GM12864 (cell line): ENCODE measurements around the gene CHST11.

Experiments used
- DNase-seq: peaks from one replicate; pipeline ENCODE4 v3.0.0-alpha.2; 2011; ENCODE audit warnings: low read depth
- H3K4me3 ChIP-seq: 2 replicates; pipeline ENCODE4 v1.5.1; 2011; ENCODE audit warnings: mild to moderate bottlenecking, low read depth, low read length, control low read depth
- TF ChIP-seq, protein P1 (sequence below): IDR thresholded peaks from 2 replicates; pipeline ENCODE4 v1.5.1; 2011; ENCODE audit warnings: low read depth, mild to moderate bottlenecking, moderate library complexity, low read length, control low read depth, inconsistent platforms; ENCODE audit errors: missing control alignments

CHST11 gene

DNA sequence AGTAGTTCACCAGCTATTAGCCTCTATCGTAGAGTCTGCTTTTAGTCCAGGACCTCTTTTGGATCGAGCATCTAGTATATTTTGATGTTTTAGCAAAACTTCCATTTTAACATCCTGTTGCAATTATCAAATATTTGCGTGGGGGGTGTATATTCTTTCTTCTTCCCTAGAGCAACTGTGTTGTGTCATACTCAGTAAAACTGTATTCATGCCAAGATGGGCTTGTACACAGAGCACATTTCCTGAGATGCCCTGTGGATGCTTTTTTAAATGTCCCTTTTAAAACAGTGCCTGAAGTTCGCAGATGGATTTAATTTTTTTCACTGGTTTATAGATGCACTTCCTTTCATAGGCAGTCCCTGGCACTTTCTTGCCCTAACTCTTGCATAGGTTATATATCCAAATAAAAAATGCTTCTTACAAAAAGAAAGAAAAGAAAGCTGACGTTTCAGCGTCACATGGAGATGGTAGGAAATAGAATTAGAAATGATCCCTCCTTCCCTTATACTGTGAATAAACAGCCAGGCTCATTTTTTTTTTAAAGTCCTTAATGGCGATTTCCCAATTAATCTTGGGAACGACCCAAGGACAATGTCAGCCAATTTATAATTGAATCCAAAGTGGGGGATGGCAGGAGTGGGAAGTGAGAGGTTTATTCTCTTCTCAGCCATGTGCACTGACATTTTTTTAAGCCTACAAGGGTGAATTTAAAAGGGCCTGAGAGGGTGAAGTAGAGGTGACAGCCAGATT, 254.4 kb downstream of the CHST11 start:
- DNase-seq: no peak

DNA sequence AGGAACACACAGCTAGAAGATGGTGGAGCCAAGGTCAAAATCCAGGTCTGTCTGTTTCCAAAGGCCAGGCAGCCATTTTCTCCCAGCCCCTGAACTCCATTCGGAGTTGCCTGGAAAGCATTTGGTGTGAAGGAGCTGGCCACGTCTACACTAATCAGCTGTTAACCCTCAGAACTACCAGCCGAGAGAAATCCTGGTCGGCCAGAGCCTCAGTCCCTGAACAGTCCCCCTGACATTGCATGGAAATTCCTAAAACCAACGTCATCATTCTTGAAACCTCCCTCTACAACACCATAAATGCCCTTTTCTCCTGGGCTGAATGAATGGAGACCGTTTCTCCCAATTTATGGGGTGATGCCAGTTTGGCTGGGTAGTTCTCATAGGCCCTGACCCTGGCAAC, 255.7 kb downstream of the CHST11 start:
- no peak overlapping the region for H3K4me3 ChIP-seq
- no peak for DNase-seq
- TF ChIP-seq, protein P1, sequence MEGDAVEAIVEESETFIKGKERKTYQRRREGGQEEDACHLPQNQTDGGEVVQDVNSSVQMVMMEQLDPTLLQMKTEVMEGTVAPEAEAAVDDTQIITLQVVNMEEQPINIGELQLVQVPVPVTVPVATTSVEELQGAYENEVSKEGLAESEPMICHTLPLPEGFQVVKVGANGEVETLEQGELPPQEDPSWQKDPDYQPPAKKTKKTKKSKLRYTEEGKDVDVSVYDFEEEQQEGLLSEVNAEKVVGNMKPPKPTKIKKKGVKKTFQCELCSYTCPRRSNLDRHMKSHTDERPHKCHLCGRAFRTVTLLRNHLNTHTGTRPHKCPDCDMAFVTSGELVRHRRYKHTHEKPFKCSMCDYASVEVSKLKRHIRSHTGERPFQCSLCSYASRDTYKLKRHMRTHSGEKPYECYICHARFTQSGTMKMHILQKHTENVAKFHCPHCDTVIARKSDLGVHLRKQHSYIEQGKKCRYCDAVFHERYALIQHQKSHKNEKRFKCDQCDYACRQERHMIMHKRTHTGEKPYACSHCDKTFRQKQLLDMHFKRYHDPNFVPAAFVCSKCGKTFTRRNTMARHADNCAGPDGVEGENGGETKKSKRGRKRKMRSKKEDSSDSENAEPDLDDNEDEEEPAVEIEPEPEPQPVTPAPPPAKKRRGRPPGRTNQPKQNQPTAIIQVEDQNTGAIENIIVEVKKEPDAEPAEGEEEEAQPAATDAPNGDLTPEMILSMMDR: no peak

More for the DNA sequence above, 254.4 kb downstream of the CHST11 start:
- no peak overlapping the region for H3K4me3 ChIP-seq
- TF ChIP-seq, protein P1: no peak

DNA sequence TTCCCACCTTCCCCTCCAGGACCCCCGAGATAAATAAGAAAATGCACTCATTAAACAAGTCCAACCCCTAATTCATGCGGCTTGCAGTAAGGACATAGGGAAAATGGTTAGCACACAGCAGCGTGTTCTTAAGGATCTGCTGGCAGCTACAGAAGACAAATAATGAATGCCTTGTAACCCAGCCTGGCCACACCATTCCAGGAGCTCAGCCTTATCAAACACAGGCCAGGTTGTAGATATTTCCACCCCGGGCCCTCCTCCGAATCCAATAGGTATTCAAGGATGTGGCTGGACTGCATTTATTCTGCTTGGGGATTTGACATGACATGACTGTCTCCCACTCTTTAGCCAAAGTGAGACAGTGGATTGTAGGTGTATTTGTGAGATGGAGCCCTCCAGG, 256.2 kb downstream of the CHST11 start:
- DNase-seq: no peak
- H3K4me3 ChIP-seq: no peak overlapping the region
- TF ChIP-seq, protein P1: no peak

DNA sequence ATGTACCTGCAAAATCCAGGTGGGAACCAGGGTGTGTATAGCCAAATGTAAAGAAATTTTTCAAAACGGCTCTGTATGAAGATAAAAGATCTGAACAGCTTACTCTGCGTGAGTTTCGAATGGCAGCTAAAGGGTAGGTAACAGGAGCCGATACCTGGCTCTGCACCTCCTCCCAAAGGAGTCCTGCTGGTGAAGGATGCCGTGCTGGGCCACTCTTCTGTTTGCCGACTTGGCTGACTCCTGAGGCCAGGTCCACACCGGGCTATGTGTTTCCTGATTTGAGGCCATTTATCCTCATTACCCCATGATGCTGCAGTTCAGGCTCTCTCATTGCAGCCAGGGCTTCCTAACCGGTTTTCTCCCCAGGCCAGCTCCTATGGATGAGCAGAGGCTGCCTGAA, 256.7 kb downstream of the CHST11 start:
- TF ChIP-seq, protein P1: no peak
- H3K4me3 ChIP-seq: no peak overlapping the region
- no peak for DNase-seq

DNA sequence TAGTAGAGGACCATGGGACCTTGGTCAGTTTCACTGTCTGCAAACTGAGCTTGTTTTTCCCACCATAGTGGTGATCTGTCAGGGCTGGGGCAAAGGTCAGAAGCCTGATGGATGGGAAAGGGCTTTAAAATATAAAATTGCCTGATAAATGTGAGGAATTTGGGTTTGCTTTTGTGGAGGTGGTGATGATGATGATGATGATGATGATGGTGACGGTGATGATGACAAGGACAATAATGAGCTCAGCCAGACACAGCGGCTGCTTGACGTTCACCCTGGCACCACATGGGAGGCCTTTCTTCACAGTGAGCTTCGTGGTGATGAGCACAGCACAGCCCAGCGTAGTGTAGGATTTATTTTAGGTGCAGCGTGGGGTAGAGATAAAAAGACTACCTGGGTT, 257.6 kb downstream of the CHST11 start:
- DNase-seq: no peak
- TF ChIP-seq, protein P1: no peak
- no peak overlapping the region for H3K4me3 ChIP-seq

DNA sequence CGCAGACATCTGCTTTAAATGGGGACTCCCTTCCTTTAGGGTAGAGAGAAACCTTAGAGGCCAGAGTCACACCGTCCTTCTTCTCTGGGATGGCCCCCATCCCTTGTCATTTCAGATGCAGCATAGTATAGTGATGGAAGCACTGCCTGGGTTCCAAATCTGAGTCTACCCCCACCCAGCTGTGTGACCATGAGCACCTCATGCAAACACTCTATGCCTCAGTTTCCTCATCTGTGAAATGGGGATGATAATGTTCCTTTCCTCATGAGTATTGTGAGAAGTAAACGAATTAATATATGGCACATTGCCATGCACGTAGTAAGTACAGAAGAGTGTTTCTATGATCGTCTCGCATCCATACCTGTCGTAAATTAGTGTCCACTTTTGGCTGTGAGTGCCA, 259.4 kb downstream of the CHST11 start:
- DNase-seq: no peak
- H3K4me3 ChIP-seq: no peak overlapping the region
- TF ChIP-seq, protein P1: no peak
